Neuronal stem cell (in vitro differentiated cells): ENCODE measurements around the gene PRPF8.

Source experiments
- DNase-seq: peaks from one replicate; pipeline ENCODE4 v3.0.0-alpha.2; 2013; ENCODE audit warnings: low spot score
- H2AFZ ChIP-seq: one replicate; pipeline ENCODE4 v1.6.1; 2013; ENCODE audit warnings: mild to moderate bottlenecking, low read length, inconsistent platforms
- H2AK5ac ChIP-seq: 2 replicates; pipeline ENCODE4 v1.6.1; 2013; ENCODE audit warnings: low read depth, mild to moderate bottlenecking, inconsistent platforms, low read length, moderate library complexity, mixed read lengths
- H2BK120ac ChIP-seq: 2 replicates; pipeline ENCODE4 v1.6.1; 2013; ENCODE audit warnings: low read depth, mild to moderate bottlenecking, inconsistent platforms, low read length, moderate library complexity, mixed read lengths
- H2BK12ac ChIP-seq: one replicate; pipeline ENCODE4 v1.6.1; 2013; ENCODE audit warnings: low read length, inconsistent platforms
- H2BK15ac ChIP-seq: 2 replicates; pipeline ENCODE4 v1.6.1; 2013; ENCODE audit warnings: mild to moderate bottlenecking, low read length, inconsistent platforms, mixed read lengths
- H2BK5ac ChIP-seq: one replicate; pipeline ENCODE4 v1.6.1; 2013; ENCODE audit warnings: inconsistent platforms, mild to moderate bottlenecking, low read length, moderate library complexity
- H3K14ac ChIP-seq: one replicate; pipeline ENCODE4 v1.6.1; 2013; ENCODE audit warnings: low read length, inconsistent platforms
- H3K18ac ChIP-seq: 2 replicates; pipeline ENCODE4 v1.6.1; 2013; ENCODE audit warnings: low read length, inconsistent platforms
- H3K23ac ChIP-seq: 2 replicates; pipeline ENCODE4 v1.6.1; 2013; ENCODE audit warnings: low read depth, mild to moderate bottlenecking, mixed read lengths, low read length, inconsistent platforms; ENCODE audit not compliant: poor library complexity
- H3K27ac ChIP-seq: replicated peaks from 3 replicates; pipeline ENCODE4 v1.5.1; 2013; ENCODE audit warnings: low read length, inconsistent platforms
- H3K27me3 ChIP-seq, 3 experiments: 2 replicates each; pipeline ENCODE4 v1.6.1; 2013; ENCODE audit warnings: low read length in 3 of 3, mild to moderate bottlenecking in 2 of 3, inconsistent platforms in 1 of 3, low read depth in 1 of 3, mixed read lengths in 1 of 3, moderate library complexity in 1 of 3; ENCODE audit not compliant: control insufficient read depth in 3 of 3, insufficient read depth in 3 of 3
- H3K36me3 ChIP-seq, 2 donors: replicated peaks in 1 of 2; 2 replicates each; pipeline ENCODE4 v1.6.1; 2013; ENCODE audit warnings: low read length in 2 of 2; ENCODE audit not compliant: control insufficient read depth in 2 of 2, insufficient read depth in 2 of 2
- H3K4ac ChIP-seq: 2 replicates; pipeline ENCODE4 v1.6.1; 2013; ENCODE audit warnings: inconsistent platforms, mild to moderate bottlenecking, low read length, moderate library complexity
- H3K4me1 ChIP-seq, 2 donors: 1 replicate in 1 of 2; 2 replicates in 1 of 2; pipeline ENCODE4 v1.6.1; 2013; ENCODE audit warnings: low read length in 2 of 2, low read depth in 1 of 2; ENCODE audit not compliant: control insufficient read depth in 2 of 2, insufficient read depth in 1 of 2
- H3K4me2 ChIP-seq: one replicate; pipeline ENCODE4 v1.6.1; 2013; ENCODE audit warnings: mild to moderate bottlenecking, low read length, inconsistent platforms; ENCODE audit not compliant: insufficient read depth, poor library complexity, severe bottlenecking
- H3K4me3 ChIP-seq, 2 donors: 2 replicates each; pipeline ENCODE4 v1.5.1; 2013; ENCODE audit warnings: low read length in 2 of 2, mild to moderate bottlenecking in 2 of 2, inconsistent platforms in 1 of 2, moderate library complexity in 1 of 2
- H3K79me1 ChIP-seq: one replicate; pipeline ENCODE4 v1.6.1; 2013; ENCODE audit warnings: low read depth, mild to moderate bottlenecking, inconsistent platforms, low read length, moderate library complexity
- H3K9ac ChIP-seq: one replicate; pipeline ENCODE4 v1.6.1; 2013; ENCODE audit warnings: mild to moderate bottlenecking, low read depth, low read length, inconsistent platforms; ENCODE audit not compliant: poor library complexity
- H3K9me3 ChIP-seq, 2 donors: replicated peaks in 1 of 2; 2 replicates each; pipeline versions ENCODE3 to v1.6.1; 2013; ENCODE audit warnings: low read length in 2 of 2, mild to moderate bottlenecking in 2 of 2, inconsistent platforms in 1 of 2, low read depth in 1 of 2, mixed read lengths in 1 of 2, moderate library complexity in 1 of 2; ENCODE audit not compliant: control insufficient read depth in 2 of 2, insufficient read depth in 1 of 2
- H4K8ac ChIP-seq: one replicate; pipeline ENCODE4 v1.6.1; 2013; ENCODE audit warnings: low read depth, mild to moderate bottlenecking, inconsistent platforms, low read length, moderate library complexity
- H4K91ac ChIP-seq: one replicate; pipeline ENCODE4 v1.6.1; 2013; ENCODE audit warnings: low read length, low read depth, mild to moderate bottlenecking, inconsistent platforms; ENCODE audit not compliant: poor library complexity
- WGBS, 2 donors: extraction: QIAGEN DNeasy Blood & Tissue Kit; methylation state at CpG; one replicate each; pipeline ENCODE4 v1.1.7; 2013; ENCODE audit warnings: missing lambda C conversion rate in 2 of 2, mixed read lengths in 1 of 2; ENCODE audit not compliant: insufficient read length in 2 of 2, insufficient replicate concordance in 1 of 2; ENCODE audit errors: extremely low coverage in 2 of 2; 5-methylcytosine and 5-hydroxymethylcytosine counted together

Gene PRPF8

DNA sequence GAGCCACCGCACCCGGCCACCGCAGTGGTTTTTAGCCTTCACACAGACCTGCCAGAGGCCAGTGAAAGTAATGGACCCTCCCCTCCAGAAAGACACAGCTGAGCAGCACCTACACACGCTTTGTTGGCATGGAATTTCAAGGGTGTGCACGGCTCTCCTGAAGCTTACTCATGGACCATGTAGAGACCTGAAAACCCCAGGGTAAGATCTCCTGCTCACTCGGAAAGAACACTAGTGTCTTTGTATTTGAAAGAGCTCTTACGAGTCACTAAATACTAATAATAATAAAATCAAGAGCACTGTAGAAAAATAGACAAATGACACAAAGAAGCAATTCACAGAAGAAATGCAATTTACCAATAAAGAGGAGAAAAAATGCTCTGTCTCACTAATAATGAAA, 76.0 kb downstream of the PRPF8 start:
- H3K27ac ChIP-seq, result no peak overlapping the region
- H2BK15ac ChIP-seq, result no peak overlapping the region
- no peak overlapping the region for H2BK120ac ChIP-seq
- H3K36me3 ChIP-seq, result peaks cover 4 to 91% of the 10 kb centered on the region in 2 donors
- H2AK5ac ChIP-seq, result no peak overlapping the region
- peaks cover 0 to 18% of the 10 kb centered on the region in 2 donors for H3K4me1 ChIP-seq
- DNase-seq, result no peak
- no peaks in the 10 kb centered on the region for H3K27me3 ChIP-seq
- no peaks in the 10 kb centered on the region for H3K79me1 ChIP-seq
- H3K14ac ChIP-seq, result no peak overlapping the region
- no peak overlapping the region for H3K9ac ChIP-seq
- H3K4me2 ChIP-seq, result no peak overlapping the region
- WGBS, 2 donors, result no CpG with 5 or more reads among the region's 7 CpGs
- no peak overlapping the region for H4K8ac ChIP-seq
- no peak overlapping the region for H3K23ac ChIP-seq
- H3K9me3 ChIP-seq, result no peaks in the 10 kb centered on the region
- H2BK5ac ChIP-seq, result no peak overlapping the region
- H3K18ac ChIP-seq, result no peak overlapping the region
- no peak overlapping the region for H3K4ac ChIP-seq
- H4K91ac ChIP-seq, result no peak overlapping the region
- H2BK12ac ChIP-seq, result no peak overlapping the region
- no peak overlapping the region for H2AFZ ChIP-seq
- no peak overlapping the region for H3K4me3 ChIP-seq

DNA sequence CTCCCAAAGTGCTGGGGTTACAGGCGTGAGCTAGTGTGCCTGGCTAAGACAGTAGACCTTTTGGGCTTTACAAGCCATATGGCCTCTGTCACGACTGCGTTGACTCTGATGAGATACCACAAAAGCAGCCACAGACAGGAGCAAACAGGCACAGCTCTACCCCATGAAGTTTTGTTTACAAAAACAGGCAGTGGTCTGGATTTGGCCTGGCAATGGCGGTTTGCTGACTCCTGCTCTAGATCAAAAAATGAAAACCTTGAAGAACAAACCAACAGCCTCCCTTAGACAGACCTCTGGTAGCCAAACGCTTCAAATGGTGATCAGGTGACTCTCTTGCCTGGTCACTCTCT, 76.7 kb downstream of the PRPF8 start:
- whole genome bisulfite sequencing, 2 donors, result no CpG with 5 or more reads among the region's 5 CpGs
- H3K14ac ChIP-seq, result no peak overlapping the region
- H2BK5ac ChIP-seq, result no peak overlapping the region

DNA sequence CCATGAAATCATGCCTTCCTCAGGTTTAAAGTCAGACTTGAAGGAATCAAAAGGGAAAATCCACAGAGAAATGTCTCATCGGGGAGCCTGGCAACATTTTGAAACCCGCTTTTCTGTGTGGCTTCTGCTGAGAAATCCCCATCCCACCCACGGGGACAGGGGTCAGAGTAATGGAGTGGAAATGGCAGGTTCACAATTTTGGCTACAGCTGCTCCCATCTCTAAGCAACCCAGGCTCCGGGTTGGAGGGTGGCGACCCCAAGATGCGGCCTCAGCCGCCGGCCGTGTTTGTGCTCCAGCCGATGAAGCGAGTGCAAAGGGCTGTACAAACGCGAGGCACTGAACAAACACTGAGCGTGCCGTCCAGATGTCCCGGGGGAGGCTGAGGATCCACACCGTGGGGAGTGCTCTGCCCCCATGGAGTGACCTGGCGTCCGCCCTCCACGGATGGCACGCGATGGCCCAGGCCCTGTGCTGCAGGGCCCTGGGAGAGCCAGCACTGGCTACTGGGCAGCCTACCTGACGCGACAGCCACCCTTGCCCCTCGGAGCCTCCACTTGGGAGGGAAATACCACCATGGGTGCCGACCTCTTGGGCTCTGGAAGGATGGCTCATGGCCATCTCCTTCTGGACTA, 78.2 kb downstream of the PRPF8 start:
- Histone ChIP-seq H3K4me2 (no peak overlapping the region), H2BK12ac (no peak overlapping the region), H4K91ac (no peak overlapping the region), H3K79me1 (peaks cover 1% of the 10 kb centered on the region), H2BK120ac (no peak overlapping the region), H3K18ac (no peak overlapping the region), H3K36me3 (peaks cover 3 to 89% of the 10 kb centered on the region in 2 donors), H3K4me3 (no peak overlapping the region), H2BK5ac (no peak overlapping the region), H2AFZ (no peak overlapping the region), H2AK5ac (peak overlapping the region; percentile 21), H3K9ac (peak overlapping the region; percentile 63), H3K9me3 (peaks cover 5 to 16% of the 10 kb centered on the region in 2 donors), H4K8ac (no peak overlapping the region), H3K4ac (no peak overlapping the region), H2BK15ac (no peak overlapping the region), H3K23ac (no peak overlapping the region), H3K4me1 (peaks cover 0 to 18% of the 10 kb centered on the region in 2 donors), H3K14ac (peak overlapping the region; percentile 56), H3K27ac (no peak overlapping the region), H3K27me3 (no peaks in the 10 kb centered on the region)
- DNase-seq, result no peak
- WGBS, 2 donors, result no CpG with 5 or more reads among the region's 26 CpGs

More for the DNA sequence above, 76.7 kb downstream of the PRPF8 start:
- Histone ChIP-seq H3K4me2 (no peak overlapping the region), H2BK120ac (no peak overlapping the region), H3K9me3 (peaks cover 0 to 4% of the 10 kb centered on the region in 2 donors), H2AFZ (no peak overlapping the region), H4K91ac (no peak overlapping the region), H2AK5ac (no peak overlapping the region), H3K23ac (no peak overlapping the region), H2BK15ac (no peak overlapping the region), H2BK12ac (no peak overlapping the region), H3K27me3 (no peaks in the 10 kb centered on the region), H3K9ac (no peak overlapping the region), H3K4ac (no peak overlapping the region), H3K4me3 (no peak overlapping the region), H3K79me1 (no peaks in the 10 kb centered on the region), H3K27ac (no peak overlapping the region), H3K18ac (no peak overlapping the region), H4K8ac (no peak overlapping the region), H3K36me3 (peaks cover 4 to 91% of the 10 kb centered on the region in 2 donors), H3K4me1 (peaks cover 0 to 18% of the 10 kb centered on the region in 2 donors)
- no peak for DNase-seq

DNA sequence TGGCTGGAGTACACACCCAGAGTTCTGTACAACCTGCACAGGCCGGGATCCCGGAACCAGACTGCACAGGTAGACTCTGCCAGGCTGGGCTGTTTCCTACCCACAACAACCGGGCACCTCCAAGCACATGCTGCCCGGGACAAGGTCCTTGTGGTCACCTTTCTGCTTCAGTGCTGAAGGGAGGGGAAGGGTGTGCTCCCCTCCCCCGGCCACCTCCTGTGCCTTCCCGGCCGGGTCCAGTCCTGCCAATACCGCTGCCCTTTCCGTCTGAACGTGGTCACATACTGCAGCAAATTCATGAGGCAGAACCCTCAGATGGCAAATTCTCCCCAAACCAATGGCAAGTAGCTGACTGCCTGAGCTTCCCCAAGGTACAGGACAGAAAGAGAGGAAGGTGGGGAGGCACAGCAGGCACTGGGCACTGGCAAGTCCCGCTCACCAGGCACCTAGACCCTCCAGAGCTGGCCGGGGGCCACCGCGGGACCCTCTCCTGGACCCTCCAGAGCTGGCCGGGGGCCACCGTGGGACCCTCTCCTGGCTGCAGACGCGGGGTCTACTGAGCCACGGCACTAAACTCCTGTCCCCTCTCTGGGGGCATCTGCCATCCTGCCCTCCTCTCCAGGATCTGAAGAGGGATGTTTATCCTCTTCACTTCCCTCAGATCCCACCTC, 78.9 kb downstream of the PRPF8 start:
- Histone ChIP-seq H2BK15ac (no peak overlapping the region), H4K91ac (no peak overlapping the region), H3K4me1 (peaks cover 0 to 18% of the 10 kb centered on the region in 2 donors), H2AK5ac (no peak overlapping the region), H3K4me3 (no peak overlapping the region), H3K9me3 (peaks cover 8 to 21% of the 10 kb centered on the region in 2 donors), H2BK12ac (no peak overlapping the region), H4K8ac (no peak overlapping the region), H3K9ac (peak overlapping the region; percentile 24), H3K4ac (no peak overlapping the region), H3K79me1 (peaks cover 3% of the 10 kb centered on the region), H2BK120ac (no peak overlapping the region), H2BK5ac (no peak overlapping the region), H3K14ac (no peak overlapping the region), H3K4me2 (no peak overlapping the region), H2AFZ (no peak overlapping the region), H3K27ac (no peak overlapping the region), H3K36me3 (peaks cover 5 to 88% of the 10 kb centered on the region in 2 donors), H3K27me3 (no peaks in the 10 kb centered on the region), H3K18ac (peak overlapping the region; percentile 48), H3K23ac (no peak overlapping the region)
- no CpG with 5 or more reads among the region's 19 CpGs for WGBS, 2 donors
- no peak for DNase-seq
